ENCODE data around the gene ARHGAP28. TPM values are rescaled to one million over a fixed set of nuclear protein-coding genes. Genes with fewer than 3 reads are reported as not detected.

Gene ARHGAP28
- total RNA-seq, 1 donor from 2014 or later = 350 TPM

DNA sequence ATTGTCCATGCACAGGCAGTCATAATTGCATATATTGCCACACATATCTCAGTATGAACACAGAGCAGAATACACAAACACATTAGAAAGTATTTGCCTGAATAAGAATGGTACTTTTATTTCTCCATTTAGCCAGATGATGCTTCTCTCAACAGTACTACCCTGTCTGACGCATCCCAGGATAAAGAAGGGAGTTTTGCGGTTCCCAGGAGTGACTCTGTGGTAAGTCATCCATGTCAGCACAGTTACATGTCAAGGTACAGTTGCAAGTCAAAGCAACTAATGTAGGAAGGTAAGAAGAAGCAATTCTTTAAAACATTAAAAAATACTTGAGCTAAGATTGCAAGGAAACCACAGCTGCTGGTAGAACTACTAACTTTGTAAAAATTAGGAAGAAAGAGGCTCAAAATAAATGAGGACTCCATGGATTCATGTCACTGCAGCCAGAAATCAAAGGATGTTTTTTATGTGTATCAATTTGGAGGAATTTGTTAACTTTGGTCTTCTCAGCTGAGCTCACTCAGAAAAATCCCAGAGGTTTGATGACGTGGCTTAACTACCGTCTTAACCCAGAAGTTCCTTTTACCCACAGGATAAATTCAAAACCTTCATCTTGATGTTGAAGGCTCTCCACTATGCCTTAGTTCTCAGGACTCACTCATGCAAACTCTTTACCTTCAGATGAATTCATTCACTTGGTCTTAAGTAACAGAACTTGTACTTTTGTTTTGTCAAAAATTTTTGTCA is 130.3 kb downstream of the ARHGAP28 start:
- no peak for DNase-seq (ENCODE audit: low spot score)
- no peak overlapping the region for H3K27ac Mint-ChIP-seq (ENCODE audit: unreplicated experiment)

DNA sequence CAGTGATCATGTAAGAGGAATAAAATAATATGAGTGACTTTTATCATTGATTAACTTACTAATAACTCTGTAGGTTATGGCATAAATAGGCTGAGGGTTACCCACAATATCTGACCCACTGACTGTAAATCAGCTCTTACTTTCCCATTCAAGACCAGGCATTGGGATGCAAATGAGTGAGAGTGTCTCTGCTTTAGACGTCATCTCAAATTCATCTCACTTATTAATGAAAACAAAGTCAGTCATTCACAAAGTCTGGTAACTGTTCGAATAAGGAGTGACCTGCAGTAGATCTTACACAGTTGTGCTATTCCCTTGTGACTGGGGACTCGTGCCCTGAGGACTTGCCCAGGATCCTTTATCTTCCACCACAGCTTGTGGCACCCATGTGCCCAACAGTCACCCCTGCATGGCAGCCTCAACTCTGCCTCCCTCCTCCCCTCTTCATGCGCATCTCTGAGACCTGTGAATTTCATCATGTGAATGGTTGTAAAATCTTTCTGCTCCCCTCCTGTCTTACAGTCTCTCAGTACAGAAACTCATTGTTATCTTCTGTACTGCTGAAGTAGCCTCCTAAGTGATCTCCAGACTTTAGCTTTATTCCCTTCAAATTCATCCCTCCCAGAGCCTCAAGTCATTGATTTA is 131.4 kb downstream of the ARHGAP28 start:
- Mint-ChIP-seq H3K36me3 (ENCODE audit: low read depth, unreplicated experiment) (peaks cover 31% of the 10 kb centered on the region), H3K27ac (ENCODE audit: unreplicated experiment) (no peak overlapping the region)
- TF ChIP-seq, protein P1, sequence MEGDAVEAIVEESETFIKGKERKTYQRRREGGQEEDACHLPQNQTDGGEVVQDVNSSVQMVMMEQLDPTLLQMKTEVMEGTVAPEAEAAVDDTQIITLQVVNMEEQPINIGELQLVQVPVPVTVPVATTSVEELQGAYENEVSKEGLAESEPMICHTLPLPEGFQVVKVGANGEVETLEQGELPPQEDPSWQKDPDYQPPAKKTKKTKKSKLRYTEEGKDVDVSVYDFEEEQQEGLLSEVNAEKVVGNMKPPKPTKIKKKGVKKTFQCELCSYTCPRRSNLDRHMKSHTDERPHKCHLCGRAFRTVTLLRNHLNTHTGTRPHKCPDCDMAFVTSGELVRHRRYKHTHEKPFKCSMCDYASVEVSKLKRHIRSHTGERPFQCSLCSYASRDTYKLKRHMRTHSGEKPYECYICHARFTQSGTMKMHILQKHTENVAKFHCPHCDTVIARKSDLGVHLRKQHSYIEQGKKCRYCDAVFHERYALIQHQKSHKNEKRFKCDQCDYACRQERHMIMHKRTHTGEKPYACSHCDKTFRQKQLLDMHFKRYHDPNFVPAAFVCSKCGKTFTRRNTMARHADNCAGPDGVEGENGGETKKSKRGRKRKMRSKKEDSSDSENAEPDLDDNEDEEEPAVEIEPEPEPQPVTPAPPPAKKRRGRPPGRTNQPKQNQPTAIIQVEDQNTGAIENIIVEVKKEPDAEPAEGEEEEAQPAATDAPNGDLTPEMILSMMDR (IDR thresholded peaks at IDR 0.05; ENCODE audit: unreplicated experiment) = no peak

More for the DNA sequence above, 130.3 kb downstream of the ARHGAP28 start:
- Mint-ChIP-seq H3K36me3 (ENCODE audit: low read depth, unreplicated experiment) (peaks cover 32% of the 10 kb centered on the region), H3K27me3 (ENCODE audit: unreplicated experiment) (peaks cover 4% of the 10 kb centered on the region), H3K9me3 (ENCODE audit: unreplicated experiment) (no peaks in the 10 kb centered on the region), H3K4me1 (ENCODE audit: unreplicated experiment) (no peaks in the 10 kb centered on the region), H3K4me3 (ENCODE audit: unreplicated experiment) (peak overlapping the region; percentile 67)
- TF ChIP-seq, protein P1 (IDR thresholded peaks at IDR 0.05; ENCODE audit: unreplicated experiment) = no peak

GRCh38 chr18:6865251-6865650 is 135.7 kb downstream of the ARHGAP28 start:
- Mint-ChIP-seq H3K27me3 (ENCODE audit: unreplicated experiment) (peaks cover 3% of the 10 kb centered on the region), H3K9me3 (ENCODE audit: unreplicated experiment) (no peaks in the 10 kb centered on the region), H3K4me3 (ENCODE audit: unreplicated experiment) (no peak overlapping the region), H3K4me1 (ENCODE audit: unreplicated experiment) (no peaks in the 10 kb centered on the region), H3K36me3 (ENCODE audit: low read depth, unreplicated experiment) (peaks cover 30% of the 10 kb centered on the region), H3K27ac (ENCODE audit: unreplicated experiment) (no peak overlapping the region)
- no peak for DNase-seq (ENCODE audit: low spot score)
- TF ChIP-seq, protein P1 (IDR thresholded peaks at IDR 0.05; ENCODE audit: unreplicated experiment) = no peak

More for the DNA sequence above, 131.4 kb downstream of the ARHGAP28 start:
- Mint-ChIP-seq H3K4me1 (ENCODE audit: unreplicated experiment) (no peaks in the 10 kb centered on the region), H3K27me3 (ENCODE audit: unreplicated experiment) (peaks cover 4% of the 10 kb centered on the region), H3K9me3 (ENCODE audit: unreplicated experiment) (no peaks in the 10 kb centered on the region), H3K4me3 (ENCODE audit: unreplicated experiment) (no peak overlapping the region)
- no peak for DNase-seq (ENCODE audit: low spot score)

DNA sequence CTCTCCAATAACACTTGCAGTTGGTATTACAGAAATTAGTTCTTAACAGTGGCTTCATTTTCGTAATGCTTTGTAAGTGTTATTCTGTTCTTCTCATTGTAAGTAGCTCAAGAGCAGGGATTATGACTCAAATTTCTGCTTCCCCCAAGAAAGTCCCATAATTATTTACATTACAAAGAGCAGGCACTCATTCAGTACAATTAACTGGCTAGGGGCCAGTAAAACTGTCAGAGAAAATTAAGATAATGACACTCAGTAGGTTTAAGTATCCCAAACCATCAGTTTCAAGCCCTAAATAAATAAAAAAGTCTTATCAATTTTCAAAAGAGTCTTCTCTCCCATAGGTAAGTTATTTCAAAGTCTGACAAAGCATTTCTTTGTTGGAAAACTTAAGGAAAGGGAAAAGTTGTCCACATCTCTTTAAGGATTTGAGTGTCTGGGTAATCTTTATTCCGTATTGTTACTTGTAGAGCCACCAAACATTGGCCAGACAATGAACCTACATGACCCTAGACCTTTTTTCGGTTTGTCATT is 137.1 kb downstream of the ARHGAP28 start:
- DNase-seq (ENCODE audit: low spot score) = no peak
- peaks cover 26% of the 10 kb centered on the region for H3K36me3 Mint-ChIP-seq (ENCODE audit: low read depth, unreplicated experiment)
- no peak overlapping the region for H3K27ac Mint-ChIP-seq (ENCODE audit: unreplicated experiment)
- TF ChIP-seq, protein P1 (IDR thresholded peaks at IDR 0.05; ENCODE audit: unreplicated experiment) = no peak
- H3K27me3 Mint-ChIP-seq (ENCODE audit: unreplicated experiment) = peaks cover 3% of the 10 kb centered on the region
- H3K9me3 Mint-ChIP-seq (ENCODE audit: unreplicated experiment) = no peaks in the 10 kb centered on the region
- H3K4me3 Mint-ChIP-seq (ENCODE audit: unreplicated experiment) = no peak overlapping the region
- H3K4me1 Mint-ChIP-seq (ENCODE audit: unreplicated experiment) = no peaks in the 10 kb centered on the region

DNA sequence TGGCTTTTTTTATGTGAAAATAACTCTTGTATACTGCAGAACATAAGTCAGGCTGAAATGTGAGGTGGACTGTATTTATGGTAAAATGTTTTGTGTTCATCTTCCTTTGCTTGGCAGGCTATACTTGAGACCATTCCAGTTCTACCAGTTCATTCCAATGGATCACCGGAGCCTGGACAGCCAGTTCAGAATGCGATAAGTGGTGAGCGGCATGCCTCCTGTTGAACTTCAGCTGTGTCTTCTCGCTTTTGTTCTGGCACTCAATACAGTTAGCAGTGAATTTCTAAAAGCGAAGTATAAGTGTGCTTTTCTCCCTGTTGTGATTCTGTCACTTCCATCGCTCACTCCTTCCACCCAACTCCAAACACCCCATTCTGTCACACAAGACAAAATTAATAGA is 138.5 kb downstream of the ARHGAP28 start:
- no peak for DNase-seq (ENCODE audit: low spot score)
- Mint-ChIP-seq H3K9me3 (ENCODE audit: unreplicated experiment) (no peaks in the 10 kb centered on the region), H3K36me3 (ENCODE audit: low read depth, unreplicated experiment) (peaks cover 33% of the 10 kb centered on the region), H3K4me1 (ENCODE audit: unreplicated experiment) (no peaks in the 10 kb centered on the region), H3K4me3 (ENCODE audit: unreplicated experiment) (no peak overlapping the region), H3K27me3 (ENCODE audit: unreplicated experiment) (peaks cover 3% of the 10 kb centered on the region), H3K27ac (ENCODE audit: unreplicated experiment) (no peak overlapping the region)
- TF ChIP-seq, protein P1 (IDR thresholded peaks at IDR 0.05; ENCODE audit: unreplicated experiment) = no peak

All from endothelial cell (in vitro differentiated cells).